Measurements from ENCODE around the gene KIF3C. TPM values are rescaled to one million over a fixed set of nuclear protein-coding genes. Genes with fewer than 3 reads are reported as not detected.

The KIF3C gene
- total and polyA plus RNA-seq, 10 of the 15 experiments (the other 5 are each of a cell fraction or from before 2014, with no cell fraction given), result 0.10 to 0.63 (median 0.46) TPM

- Histone ChIP-seq H3K4me2 (ENCODE audit: control insufficient read depth, insufficient read depth) (no peak overlapping the region), H3K27me3 (replicated peaks in 1 of 2; ENCODE audit: control insufficient read depth in 2 of 2, insufficient read depth in 2 of 2, low read length in 1 of 2) (no peaks in the 10 kb centered on the region), H3K36me3 (ENCODE audit: control insufficient read depth in 2 of 2, insufficient read depth in 2 of 2, low read length in 1 of 2) (no peaks in the 10 kb centered on the region), H4K20me1 (ENCODE audit: control insufficient read depth, insufficient read depth) (no peaks in the 10 kb centered on the region), H3K9me3 (replicated peaks; ENCODE audit: control insufficient read depth, insufficient read depth, low read length) (0 out of 3 replicates have a peak, but pooled peaks cover 2% of the 10 kb centered on the region), H3K9ac (ENCODE audit: control insufficient read depth, insufficient read depth, low read length) (no peak overlapping the region), H3K79me2 (ENCODE audit: control insufficient read depth, insufficient read depth, low read length) (no peaks in the 10 kb centered on the region), H3K4me1 (ENCODE audit: control insufficient read depth, insufficient read depth, low read length) (peaks cover 4% of the 10 kb centered on the region; the same call in 1 of the 2 replicates), H3K4me3 (no peak overlapping the region), H3K27ac (ENCODE audit: control insufficient read depth, insufficient read depth) (no peak overlapping the region), H2AFZ (ENCODE audit: control insufficient read depth, low read depth, low read length) (peak overlapping the region; percentile 8)
- RAD21 ChIA-PET (ENCODE audit: unreplicated experiment), result no interaction called here
- ATAC-seq (peak; percentile 43; the same call in 2 of the 3 replicates), FAIRE-seq (no peak), DNase-seq (ENCODE audit: low read depth, low spot score) (peak; percentile 19)
- intact Hi-C loops (cut with micrococcal nuclease; ENCODE audit: unreplicated experiment), result no loop called here
- 7% methylated on average over 2 of the region's 2 CpGs for WGBS (ENCODE audit: insufficient coverage, insufficient replicate concordance, low lambda C conversion rate, missing lambda C conversion rate)
- no TSS peak for BruUV-seq (replicated peaks)
- in situ Hi-C loops (cut with MboI), result no loop called here
- SMC1A ChIA-PET (ENCODE audit: uncharacterized antibody, unreplicated experiment), result no interaction called here
- TF ChIP-seq MAX (IDR thresholded peaks at IDR 0.05; ENCODE audit: low read depth, low read length) (no peak), IRF4 (IDR thresholded peaks at IDR 0.05; ENCODE audit: low read depth, low read length) (no peak), PML (IDR thresholded peaks at IDR 0.05; ENCODE audit: low read length) (no peak), SREBF2 (IDR thresholded peaks at IDR 0.05; ENCODE audit: low read length) (no peak), CBX3 (IDR thresholded peaks at IDR 0.05; ENCODE audit: borderline replicate concordance, low read depth) (no peak), CREM (IDR thresholded peaks at IDR 0.05; ENCODE audit: low read depth) (no peak), SRF (IDR thresholded peaks at IDR 0.05; ENCODE audit: low read depth in 2 of 2, low read length in 2 of 2) (no peak), USF1 (IDR thresholded peaks at IDR 0.05; ENCODE audit: borderline replicate concordance, extremely low read length, insufficient read depth, low read depth, low read length) (no peak)
- CTCF ChIA-PET, result interaction anchor here (0.9 kb wide), 1 partner anchor 157 kb away, joined by 3 read pairs; no protein-coding TSS in a partner anchor
- POLR2A ChIA-PET, result interaction anchor here (0.5 kb wide), 1 partner anchor 264 kb away, joined by 8 read pairs; no protein-coding TSS in a partner anchor
These were observed 26.7 kb upstream of the KIF3C start for GRCh38 chr2:26008851-26009566.

Data from GM12878 (cell line).